GM12801 (cell line): Measurements from ENCODE around the gene TSPAN13.

Source experiments
- CTCF ChIP-seq: IDR thresholded peaks from one replicate; pipeline ENCODE4 v1.5.1; 2011; ENCODE audit warnings: control low read depth; ENCODE audit not compliant: insufficient read length; ENCODE audit errors: extremely low read depth

TSPAN13 gene

GRCh38 chr7:16762177-16762576 lies 8.6 kb downstream of the TSPAN13 start:
- TF ChIP-seq CTCF = no peak

- TF ChIP-seq CTCF = no peak
Measured at GRCh38 chr7:16764942-16765341, 11.4 kb downstream of the TSPAN13 start.

- no peak for TF ChIP-seq CTCF
Measured at GRCh38 chr7:16765436-16765859, 11.9 kb downstream of the TSPAN13 start.

- no peak for TF ChIP-seq CTCF
Measured at GRCh38 chr7:16770657-16771329, 17.2 kb downstream of the TSPAN13 start.

- TF ChIP-seq CTCF = no peak
Measured at GRCh38 chr7:16773326-16773725, 19.8 kb downstream of the TSPAN13 start.

GRCh38 chr7:16773884-16774283 lies 20.3 kb downstream of the TSPAN13 start:
- no peak for TF ChIP-seq CTCF

- no peak for TF ChIP-seq CTCF
Measured at GRCh38 chr7:16774294-16774693, 20.7 kb downstream of the TSPAN13 start.
